GM18868 (cell line): ENCODE measurements around the gene GALNT12.

Experiments used
- ATAC-seq: cut with Tn5 transposase; IDR thresholded peaks from one replicate; pipeline ENCODE4 v1.9.1; 2021; ENCODE audit warnings: mild to moderate bottlenecking, moderate library complexity; ENCODE audit not compliant: unreplicated experiment

The GALNT12 gene

DNA sequence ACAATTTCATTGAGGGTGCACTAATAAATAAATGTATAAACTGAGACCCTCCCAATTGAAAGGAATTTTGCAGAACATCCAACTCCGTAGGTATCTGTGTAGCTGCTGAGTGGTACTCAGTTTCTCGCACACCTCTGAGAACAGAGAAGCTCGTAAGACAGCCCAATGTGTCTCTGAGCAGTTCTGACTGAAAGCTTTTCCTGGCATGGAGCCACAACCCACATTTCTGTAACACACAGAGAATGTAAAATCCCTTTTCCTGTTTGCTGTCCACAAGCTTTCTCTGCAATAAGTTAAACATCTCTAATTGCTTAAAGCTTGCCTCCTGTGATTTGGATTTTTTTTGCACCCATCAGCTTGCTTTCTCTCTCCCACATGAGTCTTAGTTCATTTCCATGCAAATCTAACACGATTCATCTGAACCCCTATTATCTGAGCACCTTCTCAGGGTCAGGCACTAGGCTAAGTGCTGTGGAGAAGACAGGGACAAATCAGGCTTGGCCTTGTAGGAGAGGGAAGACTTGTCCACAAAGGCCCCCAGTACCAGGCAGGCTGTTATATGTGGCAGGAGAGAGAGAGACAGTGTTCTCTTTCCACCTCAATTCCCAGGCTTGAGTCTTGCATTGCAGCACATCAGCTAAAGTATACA lies 92.1 kb downstream of the GALNT12 start:
- ATAC-seq: no peak
